ENCODE results near the gene NTRK2. TPM values are rescaled to one million over a fixed set of nuclear protein-coding genes. Genes with fewer than 3 reads are reported as not detected.

NTRK2 gene
- total RNA-seq, 1 donor from 2014 or later: 16.0 TPM

DNA sequence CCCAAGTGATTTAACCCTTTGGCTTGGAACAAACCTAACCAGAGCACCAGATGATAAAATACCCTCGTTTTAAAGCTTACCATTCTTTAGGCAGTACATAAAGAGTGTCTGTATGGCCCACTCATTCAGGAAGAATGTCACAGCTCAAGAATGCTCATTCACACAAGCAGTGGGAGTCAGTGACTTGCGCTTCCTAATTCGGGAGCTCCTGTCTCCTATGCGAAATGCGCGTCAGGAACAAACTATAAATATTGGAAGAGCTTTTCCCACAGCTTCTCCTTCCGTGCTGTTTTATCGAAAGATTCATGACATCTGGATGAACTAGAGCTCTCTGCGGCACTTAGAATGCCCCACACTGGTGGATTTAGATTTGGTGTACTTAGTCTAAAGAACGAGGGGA is 66.6 kb downstream of the NTRK2 start:
- Histone ChIP-seq H3K27ac (no peak overlapping the region), H3K4me3 (no peak overlapping the region), H3K36me3 (no peaks in the 10 kb centered on the region), H3K9me3 (no peaks in the 10 kb centered on the region), H3K27me3 (no peaks in the 10 kb centered on the region), H3K4me1 (no peaks in the 10 kb centered on the region)
- DNase-seq (ENCODE audit: extremely low spot score in 2 of 2): no peak
- TF ChIP-seq POLR2A (IDR thresholded peaks at IDR 0.05): no peak
- intact Hi-C loops (cut with DNase I): no loop called here

DNA sequence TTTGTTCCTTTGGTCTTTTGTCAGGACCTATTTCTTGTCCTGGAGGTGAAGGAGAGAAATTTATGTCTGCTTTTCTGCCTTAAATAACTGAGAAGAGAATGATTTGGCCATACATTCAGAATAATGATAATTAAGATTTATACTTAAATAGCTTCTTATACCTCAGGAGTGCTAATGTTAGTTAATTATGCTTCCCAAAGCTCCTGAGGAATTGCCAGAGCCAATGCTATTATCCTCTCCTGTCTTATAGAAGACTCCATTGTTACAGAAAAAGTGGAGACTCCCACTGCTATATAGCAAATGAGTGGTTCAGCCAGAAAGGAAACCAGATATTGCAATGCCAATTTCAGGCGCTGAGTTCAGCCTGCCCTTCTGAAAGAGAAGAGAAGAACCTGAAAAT is 67.0 kb downstream of the NTRK2 start:
- intact Hi-C loops (cut with DNase I): no loop called here
- Histone ChIP-seq H3K4me3 (no peak overlapping the region), H3K27ac (no peak overlapping the region), H3K27me3 (no peaks in the 10 kb centered on the region), H3K9me3 (no peaks in the 10 kb centered on the region), H3K36me3 (no peaks in the 10 kb centered on the region), H3K4me1 (no peaks in the 10 kb centered on the region)
- DNase-seq (ENCODE audit: extremely low spot score in 2 of 2): no peak
- TF ChIP-seq, protein P1, sequence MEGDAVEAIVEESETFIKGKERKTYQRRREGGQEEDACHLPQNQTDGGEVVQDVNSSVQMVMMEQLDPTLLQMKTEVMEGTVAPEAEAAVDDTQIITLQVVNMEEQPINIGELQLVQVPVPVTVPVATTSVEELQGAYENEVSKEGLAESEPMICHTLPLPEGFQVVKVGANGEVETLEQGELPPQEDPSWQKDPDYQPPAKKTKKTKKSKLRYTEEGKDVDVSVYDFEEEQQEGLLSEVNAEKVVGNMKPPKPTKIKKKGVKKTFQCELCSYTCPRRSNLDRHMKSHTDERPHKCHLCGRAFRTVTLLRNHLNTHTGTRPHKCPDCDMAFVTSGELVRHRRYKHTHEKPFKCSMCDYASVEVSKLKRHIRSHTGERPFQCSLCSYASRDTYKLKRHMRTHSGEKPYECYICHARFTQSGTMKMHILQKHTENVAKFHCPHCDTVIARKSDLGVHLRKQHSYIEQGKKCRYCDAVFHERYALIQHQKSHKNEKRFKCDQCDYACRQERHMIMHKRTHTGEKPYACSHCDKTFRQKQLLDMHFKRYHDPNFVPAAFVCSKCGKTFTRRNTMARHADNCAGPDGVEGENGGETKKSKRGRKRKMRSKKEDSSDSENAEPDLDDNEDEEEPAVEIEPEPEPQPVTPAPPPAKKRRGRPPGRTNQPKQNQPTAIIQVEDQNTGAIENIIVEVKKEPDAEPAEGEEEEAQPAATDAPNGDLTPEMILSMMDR (IDR thresholded peaks at IDR 0.05): no peak
- TF ChIP-seq POLR2A (IDR thresholded peaks at IDR 0.05) (no peak), POLR2AphosphoS5 (IDR thresholded peaks at IDR 0.05; ENCODE audit: insufficient read depth in 1 of 2, low read depth in 1 of 2) (no peak)

DNA sequence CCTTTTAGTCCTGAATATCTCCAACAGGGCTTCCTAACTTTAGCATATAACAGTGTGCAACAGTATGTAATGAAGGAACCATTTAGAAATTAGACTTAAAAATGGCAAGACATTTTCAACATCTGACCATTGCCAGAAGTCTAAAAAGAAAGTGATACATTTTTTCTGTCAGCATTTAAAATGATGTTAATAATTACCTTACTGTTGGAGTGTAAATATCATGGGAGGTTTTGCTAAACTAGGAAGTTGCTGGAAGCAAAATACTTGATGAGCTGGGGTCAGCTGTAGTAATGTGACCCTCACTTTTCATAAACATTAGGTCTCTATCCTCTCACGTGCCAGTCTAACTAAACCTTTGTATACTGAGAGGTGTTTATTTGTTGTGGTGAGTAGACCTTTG is 68.8 kb downstream of the NTRK2 start:
- intact Hi-C loops (cut with DNase I): no loop called here
- Histone ChIP-seq H3K36me3 (no peaks in the 10 kb centered on the region), H3K4me3 (no peak overlapping the region), H3K27me3 (no peaks in the 10 kb centered on the region), H3K9me3 (no peaks in the 10 kb centered on the region), H3K27ac (no peak overlapping the region), H3K4me1 (no peaks in the 10 kb centered on the region)
- DNase-seq (ENCODE audit: extremely low spot score in 2 of 2): no peak
- TF ChIP-seq POLR2A (IDR thresholded peaks at IDR 0.05) (no peak), POLR2AphosphoS5 (IDR thresholded peaks at IDR 0.05; ENCODE audit: insufficient read depth in 1 of 2, low read depth in 1 of 2) (no peak)
- TF ChIP-seq, protein P1 (IDR thresholded peaks at IDR 0.05): no peak

DNA sequence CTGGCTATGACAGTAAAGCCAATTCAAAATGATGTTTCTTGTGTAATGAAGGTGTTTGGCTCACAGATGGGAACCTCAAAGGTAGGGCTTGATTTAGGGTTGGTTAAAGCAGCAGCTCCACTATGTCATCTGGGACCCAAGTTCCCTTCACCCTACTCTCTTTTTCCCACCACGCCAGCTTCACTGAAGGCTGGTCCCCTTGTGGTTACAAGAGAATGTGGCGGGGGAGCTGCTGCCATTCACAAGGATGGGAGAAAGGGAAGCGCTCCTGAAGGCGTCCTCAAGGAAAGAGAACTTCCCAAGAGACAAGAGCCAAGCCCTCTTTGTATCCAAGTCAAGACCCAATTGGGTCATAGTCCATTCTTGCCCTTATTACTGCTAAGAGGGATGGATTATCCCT is 72.7 kb downstream of the NTRK2 start:
- Histone ChIP-seq H3K4me3 (no peak overlapping the region), H3K9me3 (no peaks in the 10 kb centered on the region), H3K4me1 (no peaks in the 10 kb centered on the region), H3K27ac (no peak overlapping the region), H3K36me3 (no peaks in the 10 kb centered on the region), H3K27me3 (no peaks in the 10 kb centered on the region)
- TF ChIP-seq, protein P1 (IDR thresholded peaks at IDR 0.05): no peak
- TF ChIP-seq POLR2AphosphoS5 (IDR thresholded peaks at IDR 0.05; ENCODE audit: insufficient read depth in 1 of 2, low read depth in 1 of 2): no peak
- no peak for TF ChIP-seq POLR2A (IDR thresholded peaks at IDR 0.05)
- intact Hi-C loops (cut with DNase I): no loop called here
- DNase-seq (ENCODE audit: extremely low spot score in 2 of 2): no peak

DNA sequence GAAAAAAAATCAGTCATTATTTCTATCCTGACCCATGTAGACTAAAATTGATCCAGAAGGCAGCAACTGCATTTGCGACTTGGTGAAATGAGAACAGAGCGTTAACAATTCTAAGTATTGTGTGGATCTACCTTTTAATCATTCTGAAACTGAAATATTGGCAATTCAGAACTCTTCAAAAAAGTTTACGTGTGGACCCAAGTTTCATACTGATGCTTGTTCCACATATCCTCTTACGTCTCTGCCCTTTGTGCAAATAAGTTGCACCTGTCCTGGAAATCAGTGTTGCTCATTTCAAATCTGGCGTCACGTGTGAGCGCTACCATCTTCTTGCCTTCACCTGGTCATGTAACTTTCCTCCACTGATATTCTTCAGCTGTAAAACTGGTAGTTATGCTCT is 74.7 kb downstream of the NTRK2 start:
- Histone ChIP-seq H3K9me3 (no peaks in the 10 kb centered on the region), H3K4me3 (no peak overlapping the region), H3K27ac (no peak overlapping the region), H3K36me3 (no peaks in the 10 kb centered on the region), H3K27me3 (no peaks in the 10 kb centered on the region), H3K4me1 (no peaks in the 10 kb centered on the region)
- intact Hi-C loops (cut with DNase I): no loop called here
- no peak for DNase-seq (ENCODE audit: extremely low spot score in 2 of 2)
- TF ChIP-seq POLR2A (IDR thresholded peaks at IDR 0.05): no peak
- TF ChIP-seq, protein P1 (IDR thresholded peaks at IDR 0.05): no peak
- no peak for TF ChIP-seq POLR2AphosphoS5 (IDR thresholded peaks at IDR 0.05; ENCODE audit: insufficient read depth in 1 of 2, low read depth in 1 of 2)

DNA sequence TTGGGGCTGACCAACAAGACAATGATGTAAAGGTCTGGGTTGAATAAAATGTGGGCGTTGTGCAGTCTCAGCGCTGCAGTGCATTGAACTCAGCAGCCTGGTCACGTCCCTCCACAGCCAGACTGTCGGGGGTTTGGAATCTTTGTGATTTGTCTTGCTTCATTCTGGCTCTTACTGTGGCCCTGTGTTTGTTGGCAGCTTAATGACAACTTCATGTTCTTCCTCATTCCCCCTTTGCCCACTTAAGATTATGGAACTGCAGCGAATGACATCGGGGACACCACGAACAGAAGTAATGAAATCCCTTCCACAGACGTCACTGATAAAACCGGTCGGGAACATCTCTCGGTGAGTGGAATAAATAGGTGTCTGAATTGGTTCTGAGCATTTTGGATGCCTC is 75.2 kb downstream of the NTRK2 start:
- Histone ChIP-seq H3K4me3 (no peak overlapping the region), H3K27ac (no peak overlapping the region), H3K4me1 (peaks cover 2% of the 10 kb centered on the region), H3K36me3 (no peaks in the 10 kb centered on the region), H3K9me3 (no peaks in the 10 kb centered on the region), H3K27me3 (no peaks in the 10 kb centered on the region)
- intact Hi-C loops (cut with DNase I): no loop called here
- TF ChIP-seq POLR2AphosphoS5 (IDR thresholded peaks at IDR 0.05; ENCODE audit: insufficient read depth in 1 of 2, low read depth in 1 of 2) (no peak), POLR2A (IDR thresholded peaks at IDR 0.05) (no peak)
- TF ChIP-seq, protein P1 (IDR thresholded peaks at IDR 0.05): no peak
- DNase-seq (ENCODE audit: extremely low spot score in 2 of 2): no peak

Data from vagina (tissue), 2 donors.